Activated naive CD8-positive, alpha-beta T cell treated with anti-CD3 and anti-CD28 coated beads, Interleukin-2, amount 10 ng/mL, durations not matched to agents 7 days and 5 days (primary cell): ENCODE data around the gene TET1. TPM values are rescaled to one million over a fixed set of nuclear protein-coding genes. Genes with fewer than 3 reads are reported as not detected.

Experiments
- ATAC-seq: fragments of 150-1000 bp; cut with Tn5 transposase; one replicate; pipeline ENCODE4 v1.10.0; 2021; ENCODE audit warnings: low read depth, moderate library complexity
- POLR2A ChIA-PET: fragments of 350-600 bp; sonication (Branson Sonifier 250); formaldehyde crosslinking; loops from one replicate; lab custom pipeline; 2021; ENCODE audit warnings: antibody characterized with exemption; lab: Charles Lee
- DNase-seq: peaks from one replicate; pipeline ENCODE4 v3.0.0; 2021
- H3K27ac Mint-ChIP-seq: one replicate; pipeline ENCODE4 v1.8.0; 2022; ENCODE audit warnings: mild to moderate bottlenecking, mixed read lengths
- H3K27me3 Mint-ChIP-seq: one replicate; pipeline ENCODE4 v1.8.0; 2022; ENCODE audit warnings: mild to moderate bottlenecking, moderate library complexity, mixed read lengths
- H3K36me3 Mint-ChIP-seq: one replicate; pipeline ENCODE4 v1.8.0; 2021; ENCODE audit warnings: mild to moderate bottlenecking, mixed read lengths
- H3K4me1 Mint-ChIP-seq: one replicate; pipeline ENCODE4 v1.8.0; 2021; ENCODE audit warnings: mixed read lengths
- H3K4me3 Mint-ChIP-seq: one replicate; pipeline ENCODE4 v1.8.0; 2022; ENCODE audit warnings: mild to moderate bottlenecking, moderate library complexity, mixed read lengths
- H3K9me3 Mint-ChIP-seq: one replicate; pipeline ENCODE4 v1.8.0; 2021; ENCODE audit warnings: mixed read lengths
- total RNA-seq, 2 experiments: library from RNA; stranded (reverse); gene quantifications; one replicate each; pipeline ENCODE4 v1.2.3, GENCODE V29; 2021

Gene TET1
- total RNA-seq, 2 experiments from 2014 or later, result 3.8 to 4.1 TPM

DNA sequence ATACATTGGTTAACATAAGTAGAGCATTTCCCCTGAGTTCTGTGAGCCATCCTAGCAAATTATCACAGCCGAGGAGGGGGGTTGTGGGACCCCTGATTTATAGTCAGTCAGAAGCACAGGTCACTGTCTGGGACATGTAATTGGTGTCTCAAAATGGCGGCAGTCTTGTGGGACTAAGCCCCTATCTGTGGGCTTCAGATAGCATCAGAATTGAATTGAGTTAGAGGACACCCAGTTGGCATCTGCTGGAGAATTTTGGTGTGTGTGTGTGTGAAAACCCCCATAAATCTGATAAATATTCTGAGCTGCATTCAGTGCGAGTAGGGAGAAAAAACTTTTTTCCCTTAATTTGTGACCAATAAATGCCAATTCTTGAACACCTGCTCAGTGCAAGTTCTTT, 6.5 kb upstream of the TET1 start:
- Mint-ChIP-seq H3K9me3 (no peaks in the 10 kb centered on the region), H3K4me3 (no peak overlapping the region), H3K36me3 (no peaks in the 10 kb centered on the region), H3K4me1 (no peaks in the 10 kb centered on the region), H3K27ac (no peak overlapping the region), H3K27me3 (peaks cover 18% of the 10 kb centered on the region)
- ATAC-seq (no peak), DNase-seq (no peak)
- POLR2A ChIA-PET, result interaction anchor here (0.6 kb wide), 1 partner anchor 194 kb away, joined by 3 read pairs; no protein-coding TSS in a partner anchor

- no peak for ATAC-seq
- H3K27me3 Mint-ChIP-seq, result peaks cover 55% of the 10 kb centered on the region
- H3K27ac Mint-ChIP-seq, result no peak overlapping the region
- POLR2A ChIA-PET, result no interaction called here
- no peaks in the 10 kb centered on the region for H3K9me3 Mint-ChIP-seq
- H3K4me1 Mint-ChIP-seq, result peaks cover 24% of the 10 kb centered on the region
- DNase-seq, result no peak
- no peaks in the 10 kb centered on the region for H3K36me3 Mint-ChIP-seq
- H3K4me3 Mint-ChIP-seq, result no peak overlapping the region
Measured at GRCh38 chr10:68558478-68558877, 1.7 kb upstream of the TET1 start.

DNA sequence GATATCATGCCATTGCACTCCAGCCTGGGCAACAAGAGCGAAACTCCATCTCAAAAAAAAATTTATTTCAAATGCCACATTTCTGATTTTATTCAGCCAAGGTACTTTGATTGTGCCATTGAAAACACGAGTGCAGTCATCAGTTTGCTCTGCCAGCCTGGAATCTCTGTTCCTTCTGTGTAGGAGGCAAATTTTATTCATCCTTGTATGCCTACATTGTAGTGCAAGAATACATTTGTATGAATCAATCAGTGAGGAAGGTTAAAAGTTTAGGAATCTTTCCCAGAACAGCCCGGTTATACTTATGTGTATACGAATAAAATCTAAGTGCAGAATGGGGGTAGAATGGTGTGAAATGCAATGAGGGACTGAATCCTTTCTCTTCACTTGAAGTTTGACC, 886 bp upstream of the TET1 start:
- no peak overlapping the region for H3K27ac Mint-ChIP-seq
- POLR2A ChIA-PET, result interaction anchor here (0.6 to 1.4 kb wide), 3 partner anchors 41 to 341 kb away, joined by 3 to 8 read pairs (median 4); no protein-coding TSS in a partner anchor
- H3K27me3 Mint-ChIP-seq, result peaks cover 61% of the 10 kb centered on the region
- H3K9me3 Mint-ChIP-seq, result no peaks in the 10 kb centered on the region
- ATAC-seq, result no peak
- no peak overlapping the region for H3K4me3 Mint-ChIP-seq
- H3K4me1 Mint-ChIP-seq, result peaks cover 24% of the 10 kb centered on the region
- no peak for DNase-seq
- H3K36me3 Mint-ChIP-seq, result no peaks in the 10 kb centered on the region

DNA sequence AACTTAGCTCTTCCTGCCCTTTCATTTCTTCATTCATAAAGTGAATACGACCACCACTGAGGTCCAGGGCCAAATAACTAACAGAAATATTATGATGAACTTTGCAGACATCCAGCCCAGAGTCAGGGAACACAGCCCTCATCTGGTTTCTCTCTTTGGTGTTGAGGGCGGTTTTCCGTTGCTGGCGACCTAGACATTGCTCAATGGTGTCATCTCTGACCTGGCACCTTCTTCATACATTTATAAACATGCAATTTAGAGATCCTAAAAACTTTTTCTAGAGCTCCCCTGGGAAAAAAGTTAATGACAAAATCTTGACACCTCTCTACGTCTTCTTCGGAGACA, 324 bp upstream of the TET1 start:
- POLR2A ChIA-PET, result interaction anchor here (0.6 to 1.4 kb wide), 5 partner anchors 35 to 341 kb away, joined by 3 to 8 read pairs (median 3); no protein-coding TSS in a partner anchor
- Mint-ChIP-seq H3K36me3 (no peaks in the 10 kb centered on the region), H3K27me3 (peaks cover 67% of the 10 kb centered on the region), H3K4me3 (peak overlapping the region; percentile 76), H3K9me3 (no peaks in the 10 kb centered on the region), H3K4me1 (peaks cover 24% of the 10 kb centered on the region), H3K27ac (no peak overlapping the region)
- DNase-seq (no peak), ATAC-seq (peak; percentile 44)

GRCh38 chr10:68560943-68561864, 1.1 kb downstream of the TET1 start:
- ATAC-seq, result peak; percentile 26

DNA sequence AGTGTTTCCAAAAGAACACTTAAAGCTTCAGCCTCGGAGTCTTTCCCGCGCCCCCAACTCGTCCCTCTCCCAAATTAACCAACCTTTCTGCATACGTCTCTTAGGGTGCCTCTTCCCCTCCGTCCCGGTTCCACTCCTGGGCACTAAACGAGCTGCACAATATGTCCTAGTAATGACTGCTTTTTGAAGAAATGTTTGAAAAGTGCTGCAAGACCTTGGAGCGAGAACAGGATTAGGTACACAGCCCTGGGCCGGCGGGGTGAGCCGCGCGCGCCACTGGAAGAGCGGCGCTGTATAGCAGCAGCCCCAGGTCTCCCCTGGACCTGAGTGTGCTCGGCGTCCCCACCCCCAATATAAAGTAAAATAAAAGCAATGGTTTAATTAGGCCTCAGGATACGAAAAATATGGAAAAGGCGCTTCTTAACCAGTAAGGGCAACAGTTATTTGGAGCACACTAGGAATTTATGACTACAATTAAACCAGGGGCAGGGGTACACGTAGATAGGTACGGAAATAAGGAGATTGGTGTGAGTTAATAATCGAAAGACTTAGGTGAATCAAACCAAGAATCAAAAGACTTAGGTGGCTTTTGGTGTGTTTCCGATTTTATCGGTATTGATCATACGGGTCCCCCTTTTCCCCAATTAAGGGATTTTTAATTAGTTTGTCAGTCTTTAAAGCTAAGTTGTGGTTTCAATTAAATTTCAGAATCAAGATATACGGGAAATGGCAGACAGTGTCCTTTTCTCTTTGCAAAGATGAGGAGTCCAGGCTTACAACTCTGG, 1.9 kb downstream of the TET1 start:
- H3K4me1 Mint-ChIP-seq, result peaks cover 26% of the 10 kb centered on the region
- POLR2A ChIA-PET, result interaction anchor here (0.5 to 0.7 kb wide), 2 partner anchors 24 to 111 kb away, joined by 3 to 5 read pairs; no protein-coding TSS in a partner anchor

More at GRCh38 chr10:68560943-68561864, 1.1 kb downstream of the TET1 start:
- peak; percentile 35 for DNase-seq
- H3K27ac Mint-ChIP-seq, result no peak overlapping the region
- H3K4me1 Mint-ChIP-seq, result peaks cover 24% of the 10 kb centered on the region
- peak overlapping the region; percentile 78 for H3K4me3 Mint-ChIP-seq
- POLR2A ChIA-PET, result interaction anchor here (0.5 kb wide), 1 partner anchor 23 kb away, joined by 3 read pairs; no protein-coding TSS in a partner anchor
- H3K27me3 Mint-ChIP-seq, result peaks cover 78% of the 10 kb centered on the region
- H3K36me3 Mint-ChIP-seq, result no peaks in the 10 kb centered on the region
- H3K9me3 Mint-ChIP-seq, result no peaks in the 10 kb centered on the region

DNA sequence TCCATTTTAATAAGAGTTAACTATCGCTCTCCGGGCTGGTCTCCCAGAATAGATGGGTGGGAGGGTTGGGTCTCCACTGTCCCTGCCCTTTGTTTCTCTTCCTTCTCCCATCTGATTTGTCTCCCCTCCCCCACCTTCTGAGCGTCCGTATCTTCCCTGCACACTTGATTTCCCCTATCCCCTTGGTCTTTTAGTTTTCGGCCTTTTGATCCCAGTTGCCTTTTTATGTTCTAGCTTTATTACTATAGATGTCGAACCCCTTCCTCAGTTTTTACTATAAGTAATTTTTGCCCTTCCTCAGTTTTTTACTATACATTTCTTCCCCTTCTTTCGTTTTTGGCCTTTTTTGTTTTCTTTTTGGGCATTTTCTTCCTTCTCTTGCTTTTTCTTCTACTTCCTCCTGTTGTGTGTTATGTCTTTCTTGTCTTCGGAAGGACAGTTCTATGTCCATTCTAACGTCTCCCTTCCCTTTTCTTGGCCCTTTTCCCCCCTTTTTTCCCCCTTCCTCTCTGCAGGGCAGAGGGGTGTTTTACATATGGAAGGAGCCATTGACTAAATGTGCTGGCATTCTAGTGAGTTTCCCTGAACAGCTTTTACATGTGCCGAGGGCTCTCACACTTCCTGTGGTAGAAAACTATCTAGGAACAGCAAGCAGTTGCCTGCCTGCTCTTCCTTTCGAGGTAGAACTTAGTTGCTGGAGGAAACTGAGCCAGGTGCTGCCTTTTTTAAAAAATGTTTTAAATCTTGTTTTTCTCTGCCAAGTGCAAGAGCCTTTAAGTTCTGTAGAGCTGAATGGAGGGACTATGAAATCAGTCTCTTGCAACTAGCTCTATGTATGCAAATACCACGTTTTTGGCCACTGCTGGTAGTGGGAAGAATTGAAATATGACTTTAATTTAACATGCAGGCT, 2.8 kb downstream of the TET1 start:
- POLR2A ChIA-PET, result interaction anchor here (0.5 to 0.7 kb wide), 3 partner anchors 32 to 247 kb away, joined by 3 to 5 read pairs (median 5); no protein-coding TSS in a partner anchor
- H3K27me3 Mint-ChIP-seq, result peaks cover 68% of the 10 kb centered on the region
- H3K36me3 Mint-ChIP-seq, result no peaks in the 10 kb centered on the region
- H3K27ac Mint-ChIP-seq, result no peak overlapping the region
- H3K4me3 Mint-ChIP-seq, result peak overlapping the region; percentile 63
- ATAC-seq (no peak), DNase-seq (no peak)
- no peaks in the 10 kb centered on the region for H3K9me3 Mint-ChIP-seq
- H3K4me1 Mint-ChIP-seq, result peaks cover 27% of the 10 kb centered on the region

More for the DNA sequence above, 1.9 kb downstream of the TET1 start:
- Mint-ChIP-seq H3K36me3 (no peaks in the 10 kb centered on the region), H3K9me3 (no peaks in the 10 kb centered on the region), H3K27me3 (peaks cover 73% of the 10 kb centered on the region), H3K27ac (no peak overlapping the region), H3K4me3 (peak overlapping the region; percentile 70)
- ATAC-seq, result no peak
- no peak for DNase-seq

- ATAC-seq, result no peak
- POLR2A ChIA-PET, result no interaction called here
- peaks cover 63% of the 10 kb centered on the region for H3K27me3 Mint-ChIP-seq
- no peak for DNase-seq
- H3K36me3 Mint-ChIP-seq, result no peaks in the 10 kb centered on the region
- no peaks in the 10 kb centered on the region for H3K9me3 Mint-ChIP-seq
- no peak overlapping the region for H3K4me3 Mint-ChIP-seq
- no peak overlapping the region for H3K27ac Mint-ChIP-seq
- H3K4me1 Mint-ChIP-seq, result peaks cover 23% of the 10 kb centered on the region
Measured at GRCh38 chr10:68564712-68565111, 4.6 kb downstream of the TET1 start.

GRCh38 chr10:68565658-68566057, 5.5 kb downstream of the TET1 start:
- no peak overlapping the region for H3K27ac Mint-ChIP-seq
- ATAC-seq, result no peak
- no peak for DNase-seq
- peaks cover 59% of the 10 kb centered on the region for H3K27me3 Mint-ChIP-seq
- H3K9me3 Mint-ChIP-seq, result no peaks in the 10 kb centered on the region
- no peak overlapping the region for H3K4me3 Mint-ChIP-seq
- no peaks in the 10 kb centered on the region for H3K36me3 Mint-ChIP-seq
- POLR2A ChIA-PET, result no interaction called here
- peaks cover 21% of the 10 kb centered on the region for H3K4me1 Mint-ChIP-seq

DNA sequence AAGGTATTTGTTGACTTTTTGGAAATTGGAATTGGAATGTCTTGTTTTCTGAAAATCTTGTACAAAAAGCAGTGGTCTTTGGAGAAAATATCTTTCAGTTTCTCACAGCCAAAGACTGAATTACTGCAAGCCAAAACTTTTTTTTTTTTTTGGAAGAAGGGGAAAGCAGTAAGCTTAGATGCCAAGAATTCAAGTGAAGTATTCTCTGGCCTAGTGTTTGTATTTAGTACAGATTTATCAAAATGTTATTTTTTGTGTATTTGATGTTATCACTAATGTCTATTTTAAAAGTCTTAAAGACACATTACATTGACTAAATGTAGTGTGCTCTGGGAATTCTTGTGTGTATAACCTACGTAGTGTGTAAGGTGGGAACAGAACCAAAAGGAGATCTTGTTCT, 6.2 kb downstream of the TET1 start:
- H3K27me3 Mint-ChIP-seq, result peaks cover 55% of the 10 kb centered on the region
- H3K27ac Mint-ChIP-seq, result no peak overlapping the region
- H3K9me3 Mint-ChIP-seq, result no peaks in the 10 kb centered on the region
- H3K36me3 Mint-ChIP-seq, result no peaks in the 10 kb centered on the region
- H3K4me1 Mint-ChIP-seq, result peaks cover 17% of the 10 kb centered on the region
- no peak overlapping the region for H3K4me3 Mint-ChIP-seq
- POLR2A ChIA-PET, result no interaction called here
- DNase-seq (no peak), ATAC-seq (no peak)

DNA sequence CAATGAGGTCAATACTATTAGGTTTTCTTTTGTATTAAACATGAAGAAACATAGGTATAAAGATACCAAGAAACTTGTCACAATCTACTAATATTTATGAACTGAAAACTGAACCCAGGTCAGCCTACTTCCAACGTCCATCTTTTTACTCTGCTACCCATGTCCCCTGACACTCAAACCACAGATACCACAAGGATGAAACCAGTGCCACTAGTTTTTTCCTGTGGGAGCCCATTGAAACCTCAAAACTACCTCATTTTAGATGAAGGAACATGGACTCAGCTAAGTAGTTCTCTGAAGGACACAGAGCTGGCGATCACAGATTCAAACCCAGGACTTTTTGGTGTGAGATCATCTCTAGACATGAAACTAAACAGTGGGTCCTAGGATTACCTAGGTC, 6.8 kb downstream of the TET1 start:
- POLR2A ChIA-PET, result no interaction called here
- no peak for DNase-seq
- Mint-ChIP-seq H3K9me3 (no peaks in the 10 kb centered on the region), H3K4me3 (no peak overlapping the region), H3K27ac (no peak overlapping the region), H3K27me3 (peaks cover 50% of the 10 kb centered on the region), H3K36me3 (no peaks in the 10 kb centered on the region), H3K4me1 (peaks cover 14% of the 10 kb centered on the region)
- no peak for ATAC-seq

- DNase-seq, result no peak
- Mint-ChIP-seq H3K27me3 (peaks cover 11% of the 10 kb centered on the region), H3K4me1 (peaks cover 8% of the 10 kb centered on the region), H3K4me3 (no peak overlapping the region), H3K27ac (no peak overlapping the region), H3K36me3 (no peaks in the 10 kb centered on the region), H3K9me3 (no peaks in the 10 kb centered on the region)
- POLR2A ChIA-PET, result no interaction called here
- ATAC-seq, result no peak
Measured at GRCh38 chr10:68572151-68572550, 12.0 kb downstream of the TET1 start.
